Spleen (tissue), 11 donors: Measurements from ENCODE around the gene NUAK2. TPM values are rescaled to one million over a fixed set of nuclear protein-coding genes. Genes with fewer than 3 reads are reported as not detected.

Experiments used
- DNase-seq: peaks from one replicate; pipeline ENCODE4 v3.0.0-alpha.2; 2020
- H3K27ac ChIP-seq, 8 donors: fragments of 200-600 bp; sonication (generic) in 7 of 8; 1 replicate in 4 of 8; 2 replicates in 4 of 8; pipeline versions ENCODE4 v1.5.0 to v1.8.0; 2016 to 2021; ENCODE audit warnings: inconsistent platforms in 4 of 8, mild to moderate bottlenecking in 4 of 8, moderate library complexity in 1 of 8
- H3K27me3 ChIP-seq, 7 donors: fragments of 200-600 bp; sonication (generic) in 6 of 7; replicated peaks in 1 of 7; 1 replicate in 4 of 7; 2 replicates in 3 of 7; pipeline versions ENCODE4 v1.5.0 to v1.8.0; 2016 to 2021; ENCODE audit warnings: inconsistent platforms in 3 of 7, mild to moderate bottlenecking in 1 of 7
- H3K36me3 ChIP-seq, 6 donors: fragments of 200-600 bp; sonication (generic) in 5 of 6; 1 replicate in 4 of 6; 2 replicates in 2 of 6; pipeline versions ENCODE4 v1.5.0 to v1.8.0; 2016 to 2021; ENCODE audit warnings: inconsistent platforms in 2 of 6
- H3K4me1 ChIP-seq, 6 donors: fragments of 200-600 bp; sonication (generic) in 5 of 6; 1 replicate in 3 of 6; 2 replicates in 3 of 6; pipeline versions ENCODE4 v1.5.0 to v1.8.0; 2016 to 2021; ENCODE audit warnings: inconsistent platforms in 3 of 6
- H3K4me3 ChIP-seq, 8 donors: fragments of 200-600 bp; sonication (generic) in 7 of 8; 1 replicate in 4 of 8; 2 replicates in 4 of 8; pipeline versions ENCODE4 v1.5.0 to v1.8.0; 2016 to 2021; ENCODE audit warnings: inconsistent platforms in 4 of 8, mild to moderate bottlenecking in 4 of 8, moderate library complexity in 2 of 8
- H3K9me3 ChIP-seq, 8 donors: fragments of 200-600 bp; sonication (generic) in 7 of 8; 1 replicate in 4 of 8; 2 replicates in 4 of 8; pipeline versions ENCODE4 v1.5.0 to v1.8.0; 2016 to 2021; ENCODE audit warnings: inconsistent platforms in 4 of 8
- CTCF ChIP-seq, 11 experiments: fragments of 200-600 bp in 7 of 11; fragments of 450-650 bp in 4 of 11; sonication (generic) in 4 of 11; IDR thresholded peaks in 8 of 11; conservative IDR thresholded peaks in 3 of 11; 1 replicate in 7 of 11; 2 replicates in 4 of 11; pipeline versions ENCODE4 v1.4.0 to v1.8.0; 2016 to 2021; ENCODE audit warnings: antibody characterized with exemption in 11 of 11, inconsistent platforms in 4 of 11, mild to moderate bottlenecking in 1 of 11
- POLR2A ChIP-seq, 3 donors: fragments of 450-650 bp; IDR thresholded peaks; one replicate each; pipeline ENCODE4 v1.5.1; 2017; ENCODE audit warnings: antibody characterized with exemption in 3 of 3, mild to moderate bottlenecking in 1 of 3
- POLR2AphosphoS5 ChIP-seq, 3 donors: sonication (generic); formaldehyde crosslinking; IDR thresholded peaks; one replicate each; pipeline ENCODE4 v1.5.1; 2017; ENCODE audit warnings: antibody characterized with exemption in 3 of 3
- WGBS, 5 donors: extraction: QIAGEN DNeasy Blood & Tissue Kit in 3 of 5; methylation state at CpG; one replicate each; pipeline versions ENCODE4 v1.1.5 to v1.1.7; 2013 to 2018; 5-methylcytosine and 5-hydroxymethylcytosine counted together
- intact Hi-C: fragments of 100-400 bp; cut with DNase I; formaldehyde crosslinking; loops from one replicate; pipeline ENCODE4 v1.15.0; 2023; ENCODE audit warnings: low total_unique reads
- polyA plus RNA-seq, 3 donors: library from polyadenylated mRNA; stranded (reverse); fragments of 200-250 nt; gene quantifications; one replicate each; pipeline ENCODE4 v1.2.1, GENCODE V29; 2013
- total RNA-seq, 7 donors: library from RNA; depleted of rRNA in 3 of 7; stranded (reverse); fragments of >200 nt in 3 of 7; fragmentation: NEBNext Ultra II Directional in 4 of 7; extraction: Animal tissue kit (Norgen Biotek cat#: 25700) in 4 of 7; gene quantifications; one replicate each; pipeline versions ENCODE4 v1.1.0 to v1.2.1, GENCODE V29; 2016 to 2021
- donor health status: healthy with polysubstance abuse.
- donor health status: DM: no; HTN: no; CAD: no; lungs with moderate emphysema.
- donor health status: DM: no; HTN: no; CAD: no.
- donor health status: Bipolar disorder and iron deficiency.
- donor health status: healthy.
- donor health status: DM: no; HTN: no; CAD: no.
- donor health status: DM: yes; HTN: yes; CAD: no.

The NUAK2 gene
- total and polyA plus RNA-seq, 10 donors: 5.7 to 32.7 (median 19.1) TPM

- peak overlapping the region in 1 of 8 donors; percentile 37 for H3K4me3 ChIP-seq
- peaks cover 0 to 28% (median 0%) of the 10 kb centered on the region in 6 donors for H3K36me3 ChIP-seq
- WGBS, 5 donors: 4 to 23% (median 10%) methylated on average over 3 to 7 of the region's 7 CpGs
- intact Hi-C loops: loop anchor here (2.0 to 5.0 kb wide), 2 partner anchors 51 to 249 kb away; no protein-coding TSS in a partner anchor
- H3K27ac ChIP-seq: peak overlapping the region in 3 of 8 donors; percentile 11 to 66 (median 33)
- no peaks in the 10 kb centered on the region for H3K27me3 ChIP-seq
- peak; percentile 95 for DNase-seq
- H3K4me1 ChIP-seq: peaks cover 5 to 61% (median 28%) of the 10 kb centered on the region in 6 donors
- H3K9me3 ChIP-seq: no peaks in the 10 kb centered on the region
- no peak for TF ChIP-seq POLR2A (IDR thresholded peaks at IDR 0.05)
- peak; percentile 97 to 99 (median 99) for TF ChIP-seq CTCF (IDR thresholded peaks at IDR 0.05 in 8 of 11, conservative IDR thresholded peaks at IDR 0.05 in 3 of 11)
- peak; percentile 26 to 56 (median 38) for TF ChIP-seq POLR2AphosphoS5 (IDR thresholded peaks at IDR 0.05)
Observed at GRCh38 chr1:205273551-205273982, 48.0 kb downstream of the NUAK2 start.

GRCh38 chr1:205272536-205272935, 49.0 kb downstream of the NUAK2 start:
- TF ChIP-seq CTCF (IDR thresholded peaks at IDR 0.05 in 8 of 11, conservative IDR thresholded peaks at IDR 0.05 in 3 of 11) (no peak), POLR2AphosphoS5 (IDR thresholded peaks at IDR 0.05) (no peak), POLR2A (IDR thresholded peaks at IDR 0.05) (no peak)
- no peak for DNase-seq
- H3K27me3 ChIP-seq: no peaks in the 10 kb centered on the region
- 75 to 91% (median 86%) methylated on average over 2 to 3 of the region's 3 CpGs for WGBS, 5 donors
- H3K4me3 ChIP-seq: no peak overlapping the region
- intact Hi-C loops: loop anchor here (2.0 to 5.0 kb wide), 2 partner anchors 52 to 250 kb away; no protein-coding TSS in a partner anchor
- H3K36me3 ChIP-seq: peaks cover 0 to 28% (median 0%) of the 10 kb centered on the region in 6 donors
- H3K27ac ChIP-seq: no peak overlapping the region
- H3K4me1 ChIP-seq: peaks cover 5 to 56% (median 28%) of the 10 kb centered on the region in 6 donors
- no peaks in the 10 kb centered on the region for H3K9me3 ChIP-seq

GRCh38 chr1:205271745-205272144, 49.8 kb downstream of the NUAK2 start:
- DNase-seq: no peak

More at GRCh38 chr1:205271745-205272144, 49.8 kb downstream of the NUAK2 start:
- H3K9me3 ChIP-seq: no peaks in the 10 kb centered on the region
- no peak overlapping the region for H3K27ac ChIP-seq
- WGBS, 5 donors: 82 to 95% (median 89%) methylated on average over 11 to 18 of the region's 18 CpGs
- no peaks in the 10 kb centered on the region for H3K27me3 ChIP-seq
- no peak overlapping the region for H3K4me3 ChIP-seq
- H3K36me3 ChIP-seq: peaks cover 0 to 28% (median 0%) of the 10 kb centered on the region in 6 donors
- intact Hi-C loops: loop anchor here (2.0 to 5.0 kb wide), 2 partner anchors 53 to 251 kb away; no protein-coding TSS in a partner anchor
- peaks cover 5 to 57% (median 28%) of the 10 kb centered on the region in 6 donors for H3K4me1 ChIP-seq
- no peak for TF ChIP-seq CTCF (IDR thresholded peaks at IDR 0.05 in 8 of 11, conservative IDR thresholded peaks at IDR 0.05 in 3 of 11)
- no peak for TF ChIP-seq POLR2AphosphoS5 (IDR thresholded peaks at IDR 0.05)
- no peak for TF ChIP-seq POLR2A (IDR thresholded peaks at IDR 0.05)
